Measurements from ENCODE around the gene ARHGEF7.

Gene ARHGEF7

DNA sequence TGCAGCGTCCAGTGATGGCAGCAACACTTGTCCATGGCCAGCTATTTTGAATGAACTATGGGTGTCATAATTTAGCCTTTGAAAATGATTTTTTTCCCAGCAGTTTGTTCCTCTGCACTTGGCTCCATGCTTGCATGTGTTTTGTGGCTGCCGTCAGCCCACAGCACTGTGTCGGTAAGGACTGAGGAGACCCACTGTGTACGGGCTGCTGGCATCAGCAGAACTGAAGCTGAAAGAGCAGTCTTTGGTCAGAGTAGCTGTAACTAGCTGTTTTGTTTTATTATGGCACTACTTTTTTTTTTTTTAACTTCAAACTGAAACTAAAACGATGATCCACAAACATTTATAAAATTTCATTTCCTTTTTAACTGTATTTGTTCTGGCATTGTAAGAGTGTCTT is 155.0 kb downstream of the ARHGEF7 start:
- in situ Hi-C loops (cut with MboI; ENCODE audit: low sequenced_read_pairs) = no loop called here

DNA sequence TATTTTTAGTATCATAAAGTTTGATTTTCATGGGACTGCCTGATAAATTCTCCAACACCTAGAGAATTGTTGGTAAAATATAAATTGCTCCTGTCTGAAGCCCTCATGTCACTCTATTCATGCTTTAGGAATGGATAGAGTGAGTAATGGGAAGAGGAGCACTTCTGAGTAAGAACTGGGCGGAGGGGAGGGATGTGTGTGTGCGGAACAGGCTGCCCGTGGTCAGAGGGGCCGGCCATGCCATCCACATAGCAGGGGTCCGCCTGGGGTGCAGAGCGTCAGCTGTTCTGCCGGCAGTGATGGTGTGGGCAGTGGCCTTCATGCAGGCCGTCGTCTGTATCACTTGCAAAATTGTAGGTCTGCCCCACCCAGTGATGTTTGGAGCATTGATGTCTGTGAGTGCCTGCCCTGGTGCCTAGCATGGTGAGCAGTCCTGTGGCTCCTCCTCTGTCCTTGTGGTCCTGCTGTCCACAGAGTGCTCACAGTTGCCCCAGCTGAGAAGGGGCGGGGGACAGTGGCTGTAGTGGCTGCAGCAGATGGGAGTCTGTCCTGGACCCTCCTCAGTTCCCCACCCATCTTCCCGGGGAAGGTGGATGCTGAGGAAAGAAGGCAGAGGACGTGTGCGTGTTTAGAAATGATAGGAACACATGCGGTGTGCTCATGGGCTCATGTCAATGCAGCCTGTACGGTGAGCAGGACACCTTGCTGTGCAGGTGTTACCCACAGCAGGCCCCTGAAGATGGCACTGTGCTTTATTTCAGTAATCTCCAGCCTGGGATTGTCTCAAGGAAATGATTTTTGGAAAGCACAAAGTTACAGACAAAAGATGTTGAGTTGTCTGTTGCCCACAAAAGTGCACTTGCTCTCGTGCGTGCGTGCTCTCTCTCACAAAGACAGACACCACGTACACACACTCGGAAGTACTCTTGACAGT is 155.9 kb downstream of the ARHGEF7 start:
- in situ Hi-C loops (cut with MboI; ENCODE audit: low sequenced_read_pairs) = no loop called here

DNA sequence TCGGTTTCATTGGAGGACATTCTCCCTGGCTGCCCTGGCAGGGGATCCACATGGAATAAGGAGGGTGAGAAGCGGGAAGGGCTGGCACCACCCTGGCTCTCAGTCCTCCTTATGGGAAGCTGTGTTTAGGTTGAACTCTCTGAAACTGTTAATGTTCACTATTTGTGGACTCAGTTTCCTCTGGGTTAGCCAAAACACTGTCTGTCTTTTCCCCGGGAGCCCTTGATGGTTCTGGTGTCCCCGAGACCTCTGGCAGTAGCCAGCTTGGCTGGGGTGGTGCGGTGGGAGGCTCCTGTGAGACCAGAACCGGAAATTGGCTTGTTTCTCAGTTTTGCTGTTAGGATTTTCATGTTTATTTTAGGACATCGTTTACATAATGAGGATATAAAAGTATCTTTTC is 157.0 kb downstream of the ARHGEF7 start:
- in situ Hi-C loops (cut with MboI; ENCODE audit: low sequenced_read_pairs) = no loop called here

DNA sequence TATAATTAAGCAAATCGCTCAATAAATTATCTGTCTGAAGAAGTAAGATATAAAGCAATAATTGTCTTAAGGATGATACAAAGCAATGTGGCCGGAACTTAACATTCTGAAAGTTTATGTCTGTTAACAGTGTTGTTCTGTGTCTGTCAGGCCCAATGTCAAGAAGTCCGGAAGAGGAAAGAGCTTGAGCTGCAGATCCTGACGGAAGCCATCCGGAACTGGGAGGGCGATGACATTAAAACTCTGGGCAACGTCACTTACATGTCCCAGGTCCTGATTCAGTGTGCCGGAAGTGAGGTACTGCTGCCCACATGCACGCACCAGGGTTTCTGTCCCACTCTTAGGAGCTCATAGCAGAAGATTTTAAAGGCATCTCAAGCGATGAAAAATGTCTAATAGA is 160.3 kb downstream of the ARHGEF7 start:
- in situ Hi-C loops (cut with MboI; ENCODE audit: low sequenced_read_pairs) = no loop called here

- in situ Hi-C loops (cut with MboI; ENCODE audit: low sequenced_read_pairs) = no loop called here
These were observed 161.0 kb downstream of the ARHGEF7 start for GRCh38 chr13:111275995-111276618.

- in situ Hi-C loops (cut with MboI; ENCODE audit: low sequenced_read_pairs) = no loop called here
These were observed 163.1 kb downstream of the ARHGEF7 start for GRCh38 chr13:111278258-111278657.

- in situ Hi-C loops (cut with MboI; ENCODE audit: low sequenced_read_pairs) = no loop called here
These were observed 163.9 kb downstream of the ARHGEF7 start for GRCh38 chr13:111278743-111279652.

- in situ Hi-C loops (cut with MboI; ENCODE audit: low sequenced_read_pairs) = no loop called here
These were observed 165.1 kb downstream of the ARHGEF7 start for GRCh38 chr13:111280226-111280625.

DNA sequence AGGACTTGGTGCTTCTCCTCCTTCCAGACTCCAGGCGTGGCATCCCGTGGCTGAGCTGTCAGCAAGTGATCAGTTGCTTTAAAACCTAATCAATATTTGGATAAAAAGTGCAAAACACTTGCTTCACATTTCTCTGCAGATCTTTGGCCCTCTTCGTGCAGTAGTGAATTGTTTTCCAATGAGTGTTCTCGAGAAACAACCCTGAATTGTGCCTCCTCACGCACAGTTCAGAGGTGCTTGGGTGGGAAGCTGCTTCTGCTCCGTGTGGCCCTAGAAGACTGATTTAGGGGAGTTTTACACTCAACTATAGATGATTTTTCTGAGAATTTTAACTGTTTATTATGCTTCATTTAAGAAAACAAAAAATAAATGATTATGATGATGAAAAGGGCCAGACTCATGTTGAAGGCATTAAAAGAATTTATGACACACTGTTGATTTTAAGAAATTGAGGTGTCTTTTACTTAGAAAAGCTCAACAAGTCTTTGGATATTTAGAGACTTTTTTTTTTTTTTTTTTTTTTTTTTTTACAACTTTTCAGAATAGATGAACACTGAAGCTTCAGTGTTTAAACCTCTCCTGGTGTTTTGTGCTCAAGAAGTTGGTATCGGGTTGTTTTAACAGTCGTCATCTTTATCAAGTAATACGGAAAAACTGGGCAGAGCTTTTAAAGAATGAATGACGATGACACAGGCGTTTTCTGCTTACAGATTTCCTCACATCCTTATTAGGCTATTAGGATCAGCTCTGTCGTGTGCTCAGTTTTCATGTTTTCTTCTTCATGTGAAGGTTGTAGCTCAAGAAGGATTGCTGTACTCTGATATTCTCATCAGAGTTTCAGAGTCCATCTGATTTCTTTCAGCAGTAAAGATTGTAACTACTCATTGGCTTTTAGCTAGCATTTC is 165.8 kb downstream of the ARHGEF7 start:
- in situ Hi-C loops (cut with MboI; ENCODE audit: low sequenced_read_pairs) = no loop called here

GRCh38 chr13:111281751-111282311 is 166.7 kb downstream of the ARHGEF7 start:
- in situ Hi-C loops (cut with MboI; ENCODE audit: low sequenced_read_pairs) = no loop called here

DNA sequence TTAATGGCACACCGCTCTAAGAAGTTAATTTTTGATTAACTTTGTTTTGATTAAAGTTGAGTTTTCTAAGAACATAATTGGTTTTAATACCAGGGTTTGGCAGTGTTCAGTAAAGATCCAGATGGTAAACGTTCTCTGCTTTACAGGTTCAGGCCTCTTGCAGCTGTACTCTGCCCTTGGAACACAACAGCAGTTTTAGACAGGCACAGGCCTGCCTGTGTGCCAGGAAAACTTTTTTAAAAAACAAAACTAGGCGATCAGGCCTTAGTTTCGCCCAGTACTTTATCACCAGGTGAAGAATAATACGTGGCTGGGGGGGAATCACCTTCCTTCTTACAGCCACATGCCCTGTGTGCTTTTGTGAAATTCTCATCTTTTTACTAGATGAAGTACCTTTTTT is 167.3 kb downstream of the ARHGEF7 start:
- in situ Hi-C loops (cut with MboI; ENCODE audit: low sequenced_read_pairs) = no loop called here

GRCh38 chr13:111282997-111283396 is 167.9 kb downstream of the ARHGEF7 start:
- in situ Hi-C loops (cut with MboI; ENCODE audit: low sequenced_read_pairs) = no loop called here

DNA sequence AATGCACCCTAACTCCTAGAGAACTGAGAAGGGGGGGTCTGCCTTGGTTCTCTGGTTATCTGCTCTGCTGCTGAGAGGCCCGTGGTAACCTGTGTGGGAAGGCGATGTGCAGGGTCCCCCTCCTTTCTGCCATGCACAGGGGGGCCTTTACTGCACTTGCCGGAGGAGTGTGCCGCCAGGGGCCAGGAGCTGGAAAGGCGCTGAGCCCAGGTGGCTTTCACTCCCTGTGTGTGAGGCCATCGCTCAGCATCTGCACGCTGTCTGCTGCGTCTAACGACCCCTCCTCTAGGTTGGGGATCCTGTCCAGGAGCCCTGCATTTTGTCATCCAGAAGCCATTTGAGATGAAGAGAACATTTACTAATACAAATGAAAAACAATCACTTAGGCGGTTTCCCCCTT is 168.3 kb downstream of the ARHGEF7 start:
- in situ Hi-C loops (cut with MboI; ENCODE audit: low sequenced_read_pairs) = no loop called here

- in situ Hi-C loops (cut with MboI; ENCODE audit: low sequenced_read_pairs) = no loop called here
These were observed 168.9 kb downstream of the ARHGEF7 start for GRCh38 chr13:111283991-111284390.

GRCh38 chr13:111284565-111284964 is 169.5 kb downstream of the ARHGEF7 start:
- in situ Hi-C loops (cut with MboI; ENCODE audit: low sequenced_read_pairs) = no loop called here

DNA sequence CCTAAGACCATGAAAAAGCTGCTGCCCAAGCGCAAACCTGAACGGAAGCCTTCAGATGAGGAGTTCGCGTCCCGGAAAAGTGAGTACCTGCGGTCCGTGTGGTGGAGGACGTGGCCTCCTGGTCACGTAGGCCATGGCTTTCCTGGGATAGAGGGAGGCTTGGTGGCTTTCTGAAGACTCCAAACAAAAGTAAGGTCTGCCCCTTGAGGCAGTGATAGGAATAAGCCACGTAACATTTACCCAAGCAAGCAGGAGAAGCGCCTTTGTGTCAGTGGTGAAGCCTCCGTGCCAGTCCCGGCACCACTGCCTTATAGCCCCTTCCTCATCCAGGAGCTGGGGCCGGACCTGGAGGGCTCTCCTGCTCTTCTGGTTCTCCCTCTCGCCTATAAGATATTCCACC is 171.1 kb downstream of the ARHGEF7 start:
- in situ Hi-C loops (cut with MboI; ENCODE audit: low sequenced_read_pairs) = no loop called here

GRCh38 chr13:111286749-111287148 is 171.6 kb downstream of the ARHGEF7 start:
- in situ Hi-C loops (cut with MboI; ENCODE audit: low sequenced_read_pairs) = no loop called here

GRCh38 chr13:111287201-111287600 is 172.1 kb downstream of the ARHGEF7 start:
- in situ Hi-C loops (cut with MboI; ENCODE audit: low sequenced_read_pairs) = no loop called here

DNA sequence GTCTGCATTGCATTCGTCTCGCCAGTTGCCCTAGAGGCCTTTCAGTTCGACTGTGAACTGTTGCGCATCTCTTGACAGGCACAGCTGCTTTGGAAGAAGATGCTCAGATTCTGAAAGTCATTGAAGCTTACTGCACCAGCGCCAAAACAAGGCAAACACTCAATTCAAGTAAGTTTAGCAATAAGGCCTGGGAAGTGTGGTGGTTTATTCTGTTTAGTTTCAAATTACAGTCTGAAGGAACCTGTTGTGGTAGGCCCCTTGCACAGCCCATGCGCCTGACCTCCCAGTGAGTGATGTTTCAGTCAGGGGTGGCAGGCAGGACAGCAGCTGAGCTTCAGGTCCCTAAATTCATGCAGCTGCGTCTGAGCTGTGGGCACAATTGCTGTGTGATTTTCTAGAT is 173.2 kb downstream of the ARHGEF7 start:
- in situ Hi-C loops (cut with MboI; ENCODE audit: low sequenced_read_pairs) = no loop called here

- in situ Hi-C loops (cut with MboI; ENCODE audit: low sequenced_read_pairs) = no loop called here
These were observed 174.1 kb downstream of the ARHGEF7 start for GRCh38 chr13:111289251-111289650.
